Activated CD8-positive, alpha-beta T cell treated with anti-CD3 and anti-CD28 coated beads for 36 hours (primary cell): ENCODE data around the gene ATAD3B. TPM values are rescaled to one million over a fixed set of nuclear protein-coding genes. Genes with fewer than 3 reads are reported as not detected.

Experiments used
- ATAC-seq: fragments of 200-7000 bp; cut with Tn5 transposase; one replicate; pipeline ENCODE4 v1.10.0; 2021; ENCODE audit warnings: mild to moderate bottlenecking, moderate library complexity
- CTCF ChIA-PET: fragments of 350-600 bp; sonication (Branson Sonifier 250); formaldehyde crosslinking; loops from one replicate; lab custom pipeline; 2021; ENCODE audit warnings: antibody characterized with exemption; lab: Charles Lee
- POLR2A ChIA-PET: fragments of 350-600 bp; sonication (Branson Sonifier 250); formaldehyde crosslinking; loops from one replicate; lab custom pipeline; 2021; ENCODE audit warnings: antibody characterized with exemption; lab: Charles Lee
- DNase-seq: peaks from one replicate; pipeline ENCODE4 v3.0.0-alpha.2; 2020
- H3K27ac Mint-ChIP-seq: one replicate; pipeline ENCODE4 v1.8.0; 2021; ENCODE audit warnings: mild to moderate bottlenecking, mixed read lengths
- H3K27me3 Mint-ChIP-seq: one replicate; pipeline ENCODE4 v1.8.0; 2021; ENCODE audit warnings: mixed read lengths
- H3K36me3 Mint-ChIP-seq: one replicate; pipeline ENCODE4 v1.8.0; 2021; ENCODE audit warnings: low read depth, mixed read lengths
- H3K4me1 Mint-ChIP-seq: one replicate; pipeline ENCODE4 v1.8.0; 2021; ENCODE audit warnings: low read depth, mixed read lengths
- H3K4me3 Mint-ChIP-seq: one replicate; pipeline ENCODE4 v1.8.0; 2021; ENCODE audit warnings: mild to moderate bottlenecking, moderate library complexity, mixed read lengths
- H3K9me3 Mint-ChIP-seq: one replicate; pipeline ENCODE4 v1.8.0; 2021; ENCODE audit warnings: mixed read lengths
- CTCF ChIP-seq: fragments of 200-600 bp; IDR thresholded peaks from one replicate; pipeline ENCODE4 v1.8.0; 2022; ENCODE audit warnings: antibody characterized with exemption, mild to moderate bottlenecking
- intact Hi-C: fragments of 100-400 bp; cut with micrococcal nuclease; formaldehyde crosslinking; loops from one replicate; pipeline ENCODE4 v1.10.0; 2022
- total RNA-seq, 2 experiments: library from RNA; stranded (reverse); gene quantifications; one replicate each; pipeline ENCODE4 v1.2.3, GENCODE V29; 2021

ATAD3B gene
- total RNA-seq, 2 experiments from 2014 or later = 42.5 to 48.1 TPM

- Mint-ChIP-seq H3K4me1 (no peaks in the 10 kb centered on the region), H3K9me3 (peaks cover 5% of the 10 kb centered on the region), H3K4me3 (no peak overlapping the region), H3K27me3 (no peaks in the 10 kb centered on the region), H3K27ac (no peak overlapping the region), H3K36me3 (peaks cover 36% of the 10 kb centered on the region)
- CTCF ChIA-PET = no interaction called here
- ATAC-seq (no peak), DNase-seq (no peak)
- no peak for TF ChIP-seq CTCF
- POLR2A ChIA-PET = interaction anchor here (0.6 kb wide), 1 partner anchor 129 kb away, joined by 3 read pairs; no protein-coding TSS in a partner anchor
- intact Hi-C loops = no loop called here
These were observed 55.7 kb downstream of the ATAD3B start for GRCh38 chr1:1527092-1527816.

- H3K9me3 Mint-ChIP-seq = peaks cover 5% of the 10 kb centered on the region
- TF ChIP-seq CTCF = no peak
- H3K27me3 Mint-ChIP-seq = no peaks in the 10 kb centered on the region
- H3K36me3 Mint-ChIP-seq = peaks cover 34% of the 10 kb centered on the region
- CTCF ChIA-PET = no interaction called here
- H3K4me1 Mint-ChIP-seq = no peaks in the 10 kb centered on the region
- ATAC-seq (no peak), DNase-seq (no peak)
- no peak overlapping the region for H3K4me3 Mint-ChIP-seq
- POLR2A ChIA-PET = interaction anchor here (1.0 kb wide), 1 partner anchor 17 kb away, joined by 3 read pairs; the partner anchor contains the start of gene ATAD3A
- H3K27ac Mint-ChIP-seq = no peak overlapping the region
- intact Hi-C loops = no loop called here
These were observed 57.0 kb downstream of the ATAD3B start for GRCh38 chr1:1528301-1529267.

GRCh38 chr1:1529321-1529720, 57.8 kb downstream of the ATAD3B start:
- ChIA-PET CTCF (no interaction called here), POLR2A (interaction anchor here (1.0 kb wide), 1 partner anchor 18 kb away, joined by 3 read pairs; the partner anchor contains the start of gene ATAD3A)
- TF ChIP-seq CTCF = no peak
- H3K9me3 Mint-ChIP-seq = peaks cover 5% of the 10 kb centered on the region
- H3K27ac Mint-ChIP-seq = no peak overlapping the region
- ATAC-seq = no peak
- intact Hi-C loops = no loop called here
- no peaks in the 10 kb centered on the region for H3K27me3 Mint-ChIP-seq
- no peak overlapping the region for H3K4me3 Mint-ChIP-seq
- DNase-seq = no peak
- peaks cover 33% of the 10 kb centered on the region for H3K36me3 Mint-ChIP-seq
- H3K4me1 Mint-ChIP-seq = no peaks in the 10 kb centered on the region

GRCh38 chr1:1529936-1530335, 58.4 kb downstream of the ATAD3B start:
- no peak overlapping the region for H3K4me3 Mint-ChIP-seq
- ATAC-seq (no peak), DNase-seq (no peak)
- H3K27ac Mint-ChIP-seq = no peak overlapping the region
- POLR2A ChIA-PET = interaction anchor here (1.0 kb wide), 1 partner anchor 19 kb away, joined by 3 read pairs; the partner anchor contains the start of gene ATAD3A
- H3K9me3 Mint-ChIP-seq = peaks cover 5% of the 10 kb centered on the region
- peaks cover 33% of the 10 kb centered on the region for H3K36me3 Mint-ChIP-seq
- no peaks in the 10 kb centered on the region for H3K4me1 Mint-ChIP-seq
- CTCF ChIA-PET = interaction anchor here (1.2 kb wide), 1 partner anchor 12 kb away, joined by 3 read pairs; no protein-coding TSS in a partner anchor
- no peak for TF ChIP-seq CTCF
- no peaks in the 10 kb centered on the region for H3K27me3 Mint-ChIP-seq
- intact Hi-C loops = no loop called here
